Uterus (tissue), 4 donors: ENCODE results near the gene ATF4. TPM values are rescaled to one million over a fixed set of nuclear protein-coding genes. Genes with fewer than 3 reads are reported as not detected.

Experiments used
- DNase-seq, 2 donors: peaks; one replicate each; pipeline ENCODE4 v3.0.0-alpha.2; 2019 to 2020
- H3K27ac ChIP-seq, 2 donors: fragments of 200-600 bp; sonication (generic); 1 replicate in 1 of 2; 2 replicates in 1 of 2; pipeline ENCODE4 v1.5.1; 2016 to 2018
- H3K27me3 ChIP-seq, 2 donors: fragments of 200-600 bp; sonication (generic); one replicate each; pipeline ENCODE4 v1.5.1; 2018 to 2019; ENCODE audit warnings: control low read depth in 1 of 2
- H3K36me3 ChIP-seq, 2 donors: fragments of 200-600 bp; sonication (generic); one replicate each; pipeline ENCODE4 v1.5.1; 2019; ENCODE audit warnings: control low read depth in 1 of 2
- H3K4me1 ChIP-seq, 2 donors: fragments of 200-600 bp; sonication (generic); one replicate each; pipeline ENCODE4 v1.5.1; 2018 to 2019; ENCODE audit warnings: control low read depth in 1 of 2
- H3K4me3 ChIP-seq, 2 donors: fragments of 200-600 bp; sonication (generic); 1 replicate in 1 of 2; 2 replicates in 1 of 2; pipeline ENCODE4 v1.5.1; 2018 to 2019; ENCODE audit warnings: mild to moderate bottlenecking in 1 of 2
- H3K9me3 ChIP-seq, 2 donors: fragments of 200-600 bp; sonication (generic); one replicate each; pipeline ENCODE4 v1.5.1; 2019; ENCODE audit warnings: control low read depth in 1 of 2
- POLR2A ChIP-seq, 2 donors: fragments of 450-650 bp; IDR thresholded peaks; one replicate each; pipeline ENCODE4 v1.6.1; 2016; ENCODE audit warnings: antibody characterized with exemption in 2 of 2, mild to moderate bottlenecking in 1 of 2, moderate library complexity in 1 of 2
- intact Hi-C: fragments of 100-400 bp; cut with DNase I; formaldehyde crosslinking; loops from one replicate; pipeline ENCODE4 v1.15.1; 2023; ENCODE audit warnings: low total_unique reads
- total RNA-seq, 4 donors: library from RNA; depleted of rRNA in 3 of 4; stranded (reverse); fragments of >200 nt in 3 of 4; gene quantifications; one replicate each; pipeline versions ENCODE4 v1.1.0 to v1.2.4, GENCODE V29; 2014 to 2023
- TF ChIP-seq, protein P1 (sequence below), 4 experiments: fragments of 200-600 bp in 2 of 4; fragments of 450-650 bp in 2 of 4; sonication (generic) in 2 of 4; IDR thresholded peaks; one replicate each; pipeline ENCODE4 v1.5.1; 2016 to 2019; ENCODE audit warnings: antibody characterized with exemption in 4 of 4, mild to moderate bottlenecking in 2 of 4, moderate library complexity in 1 of 4
- donor health status: DM: yes; HTN: yes; CAD: no.

The ATF4 gene
- total RNA-seq, 4 donors from 2014 or later = 105 to 351 (median 293) TPM

DNA sequence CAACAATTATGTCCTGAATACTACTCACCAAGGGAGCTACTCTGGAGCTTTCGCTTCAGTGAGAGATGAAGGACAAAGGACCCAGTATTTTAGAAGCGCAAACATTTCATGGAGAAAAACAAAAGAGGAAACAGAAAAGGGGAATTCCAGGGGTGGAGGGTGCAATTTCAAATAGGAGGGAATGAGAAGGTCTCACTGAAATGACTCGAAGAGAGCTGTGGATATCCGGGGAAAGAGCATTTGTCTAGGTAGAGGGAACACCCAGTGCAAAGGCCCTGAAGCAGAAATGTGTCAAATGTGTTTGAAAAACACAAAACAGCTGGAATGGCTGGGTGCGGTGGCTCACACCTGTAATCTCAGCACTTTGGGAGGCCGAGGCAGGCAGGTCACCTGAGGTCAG is 9.8 kb downstream of the ATF4 start:
- Histone ChIP-seq H3K4me3 (no peak overlapping the region), H3K36me3 (no peaks in the 10 kb centered on the region), H3K27ac (peak overlapping the region in 1 of 2 donors; percentile 51), H3K9me3 (no peaks in the 10 kb centered on the region), H3K27me3 (no peaks in the 10 kb centered on the region), H3K4me1 (peaks cover 8 to 35% of the 10 kb centered on the region in 2 donors)
- intact Hi-C loops = no loop called here
- no peak for DNase-seq
- no peak for TF ChIP-seq POLR2A (IDR thresholded peaks at IDR 0.05)
- TF ChIP-seq, protein P1, sequence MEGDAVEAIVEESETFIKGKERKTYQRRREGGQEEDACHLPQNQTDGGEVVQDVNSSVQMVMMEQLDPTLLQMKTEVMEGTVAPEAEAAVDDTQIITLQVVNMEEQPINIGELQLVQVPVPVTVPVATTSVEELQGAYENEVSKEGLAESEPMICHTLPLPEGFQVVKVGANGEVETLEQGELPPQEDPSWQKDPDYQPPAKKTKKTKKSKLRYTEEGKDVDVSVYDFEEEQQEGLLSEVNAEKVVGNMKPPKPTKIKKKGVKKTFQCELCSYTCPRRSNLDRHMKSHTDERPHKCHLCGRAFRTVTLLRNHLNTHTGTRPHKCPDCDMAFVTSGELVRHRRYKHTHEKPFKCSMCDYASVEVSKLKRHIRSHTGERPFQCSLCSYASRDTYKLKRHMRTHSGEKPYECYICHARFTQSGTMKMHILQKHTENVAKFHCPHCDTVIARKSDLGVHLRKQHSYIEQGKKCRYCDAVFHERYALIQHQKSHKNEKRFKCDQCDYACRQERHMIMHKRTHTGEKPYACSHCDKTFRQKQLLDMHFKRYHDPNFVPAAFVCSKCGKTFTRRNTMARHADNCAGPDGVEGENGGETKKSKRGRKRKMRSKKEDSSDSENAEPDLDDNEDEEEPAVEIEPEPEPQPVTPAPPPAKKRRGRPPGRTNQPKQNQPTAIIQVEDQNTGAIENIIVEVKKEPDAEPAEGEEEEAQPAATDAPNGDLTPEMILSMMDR (IDR thresholded peaks at IDR 0.05) = no peak

- no peaks in the 10 kb centered on the region for H3K27me3 ChIP-seq
- intact Hi-C loops = no loop called here
- H3K27ac ChIP-seq = no peak overlapping the region
- H3K4me3 ChIP-seq = no peak overlapping the region
- no peaks in the 10 kb centered on the region for H3K9me3 ChIP-seq
- H3K4me1 ChIP-seq = peaks cover 8 to 35% of the 10 kb centered on the region in 2 donors
- H3K36me3 ChIP-seq = no peaks in the 10 kb centered on the region
- no peak for TF ChIP-seq POLR2A (IDR thresholded peaks at IDR 0.05)
- TF ChIP-seq, protein P1 (IDR thresholded peaks at IDR 0.05) = no peak
- DNase-seq = no peak
Observed at GRCh38 chr22:39530692-39531331, 10.4 kb downstream of the ATF4 start.

- H3K36me3 ChIP-seq = no peaks in the 10 kb centered on the region
- peaks cover 8 to 35% of the 10 kb centered on the region in 2 donors for H3K4me1 ChIP-seq
- peak; percentile 62 to 87 for TF ChIP-seq POLR2A (IDR thresholded peaks at IDR 0.05)
- TF ChIP-seq, protein P1 (IDR thresholded peaks at IDR 0.05) = peak in 3 of 4 experiments; percentile 15 to 36 (median 19)
- H3K27me3 ChIP-seq = no peaks in the 10 kb centered on the region
- peak; percentile 100 for DNase-seq
- H3K27ac ChIP-seq = peak within 1 kb of the TSS; percentile 83 to 96
- intact Hi-C loops = no loop called here
- H3K9me3 ChIP-seq = no peaks in the 10 kb centered on the region
- H3K4me3 ChIP-seq = peak within 1 kb of the TSS; percentile 79 to 96
Observed at GRCh38 chr22:39532215-39533073, 12.1 kb downstream of the ATF4 start, which contains the start of gene RPS19BP1. Gene RPS19BP1 (minus strand): TSS chr22:39532748. CDS start chr22:39532738, 10 bp downstream.

- intact Hi-C loops = no loop called here
- Histone ChIP-seq H3K27me3 (no peaks in the 10 kb centered on the region), H3K36me3 (no peaks in the 10 kb centered on the region), H3K4me3 (no peak overlapping the region), H3K4me1 (peaks cover 0 to 29% of the 10 kb centered on the region in 2 donors), H3K9me3 (no peaks in the 10 kb centered on the region), H3K27ac (peak overlapping the region; percentile 8 to 45)
- TF ChIP-seq, protein P1 (IDR thresholded peaks at IDR 0.05) = no peak
- TF ChIP-seq POLR2A (IDR thresholded peaks at IDR 0.05) = no peak
- peak in 1 of 2 donors; percentile 31 for DNase-seq
Observed at GRCh38 chr22:39534092-39534506, 13.7 kb downstream of the ATF4 start.
